ENCODE results near the gene TMEM223. TPM values are rescaled to one million over a fixed set of nuclear protein-coding genes. Genes with fewer than 3 reads are reported as not detected.
A peak's percentile ranks its signal among the peaks of the same experiment; 100 is the strongest.

Gene TMEM223
- total and polyA plus RNA-seq, 9 of the 15 experiments (the other 6 are each of a cell fraction or from before 2014, with no cell fraction given) = 5.9 to 34.5 (median 19.6) TPM

- TF ChIP-seq, protein P1, sequence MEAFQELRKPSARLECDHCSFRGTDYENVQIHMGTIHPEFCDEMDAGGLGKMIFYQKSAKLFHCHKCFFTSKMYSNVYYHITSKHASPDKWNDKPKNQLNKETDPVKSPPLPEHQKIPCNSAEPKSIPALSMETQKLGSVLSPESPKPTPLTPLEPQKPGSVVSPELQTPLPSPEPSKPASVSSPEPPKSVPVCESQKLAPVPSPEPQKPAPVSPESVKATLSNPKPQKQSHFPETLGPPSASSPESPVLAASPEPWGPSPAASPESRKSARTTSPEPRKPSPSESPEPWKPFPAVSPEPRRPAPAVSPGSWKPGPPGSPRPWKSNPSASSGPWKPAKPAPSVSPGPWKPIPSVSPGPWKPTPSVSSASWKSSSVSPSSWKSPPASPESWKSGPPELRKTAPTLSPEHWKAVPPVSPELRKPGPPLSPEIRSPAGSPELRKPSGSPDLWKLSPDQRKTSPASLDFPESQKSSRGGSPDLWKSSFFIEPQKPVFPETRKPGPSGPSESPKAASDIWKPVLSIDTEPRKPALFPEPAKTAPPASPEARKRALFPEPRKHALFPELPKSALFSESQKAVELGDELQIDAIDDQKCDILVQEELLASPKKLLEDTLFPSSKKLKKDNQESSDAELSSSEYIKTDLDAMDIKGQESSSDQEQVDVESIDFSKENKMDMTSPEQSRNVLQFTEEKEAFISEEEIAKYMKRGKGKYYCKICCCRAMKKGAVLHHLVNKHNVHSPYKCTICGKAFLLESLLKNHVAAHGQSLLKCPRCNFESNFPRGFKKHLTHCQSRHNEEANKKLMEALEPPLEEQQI (IDR thresholded peaks at IDR 0.05) = no peak
- TF ChIP-seq ZNF699 (CRISPR knock-in tag; IDR thresholded peaks at IDR 0.05; ENCODE audit: insufficient replicate concordance) = no peak
- no peak for TF ChIP-seq FOS (IDR thresholded peaks at IDR 0.05; ENCODE audit: extremely low read depth, insufficient read length)
- TF ChIP-seq MAFG (tag; conservative IDR thresholded peaks at IDR 0.05) = no peak
- peak; percentile 65 for TF ChIP-seq NEUROD1 (IDR thresholded peaks at IDR 0.05; ENCODE audit: borderline replicate concordance, low read depth, low read length, partially characterized antibody)
- TF ChIP-seq TARDBP (IDR thresholded peaks at IDR 0.05) = peak; percentile 57; the same call in 1 of the 2 replicates
- no peak for TF ChIP-seq NFXL1 (CRISPR knock-in tag; IDR thresholded peaks at IDR 0.05)
- TF ChIP-seq HDAC3 (IDR thresholded peaks at IDR 0.05; ENCODE audit: borderline replicate concordance, partially characterized antibody) = no peak
- TF ChIP-seq TCF7L2 (IDR thresholded peaks at IDR 0.05; ENCODE audit: low read depth, low read length) = no peak
- TF ChIP-seq U2AF2 (optimal IDR thresholded peaks at IDR 0.05; ENCODE audit: low read depth, low read length) = no peak
- TF ChIP-seq SRSF9 (IDR thresholded peaks at IDR 0.05; ENCODE audit: borderline replicate concordance, low read depth, low read length) = no peak
- peak; percentile 74 for TF ChIP-seq MYC (IDR thresholded peaks at IDR 0.05; ENCODE audit: low read depth, low read length)
- no peak for TF ChIP-seq MYC (CRISPR knock-in tag; IDR thresholded peaks at IDR 0.05; ENCODE audit: borderline replicate concordance, low read depth)
- TF ChIP-seq MLX (CRISPR knock-in tag; conservative IDR thresholded peaks at IDR 0.05) = peak in 1 of 2 experiments; percentile 84; a peak in 1 of 4 replicates
- TF ChIP-seq SRSF7 (optimal IDR thresholded peaks at IDR 0.05; ENCODE audit: low read depth, low read length) = no peak
- TF ChIP-seq, protein P2, sequence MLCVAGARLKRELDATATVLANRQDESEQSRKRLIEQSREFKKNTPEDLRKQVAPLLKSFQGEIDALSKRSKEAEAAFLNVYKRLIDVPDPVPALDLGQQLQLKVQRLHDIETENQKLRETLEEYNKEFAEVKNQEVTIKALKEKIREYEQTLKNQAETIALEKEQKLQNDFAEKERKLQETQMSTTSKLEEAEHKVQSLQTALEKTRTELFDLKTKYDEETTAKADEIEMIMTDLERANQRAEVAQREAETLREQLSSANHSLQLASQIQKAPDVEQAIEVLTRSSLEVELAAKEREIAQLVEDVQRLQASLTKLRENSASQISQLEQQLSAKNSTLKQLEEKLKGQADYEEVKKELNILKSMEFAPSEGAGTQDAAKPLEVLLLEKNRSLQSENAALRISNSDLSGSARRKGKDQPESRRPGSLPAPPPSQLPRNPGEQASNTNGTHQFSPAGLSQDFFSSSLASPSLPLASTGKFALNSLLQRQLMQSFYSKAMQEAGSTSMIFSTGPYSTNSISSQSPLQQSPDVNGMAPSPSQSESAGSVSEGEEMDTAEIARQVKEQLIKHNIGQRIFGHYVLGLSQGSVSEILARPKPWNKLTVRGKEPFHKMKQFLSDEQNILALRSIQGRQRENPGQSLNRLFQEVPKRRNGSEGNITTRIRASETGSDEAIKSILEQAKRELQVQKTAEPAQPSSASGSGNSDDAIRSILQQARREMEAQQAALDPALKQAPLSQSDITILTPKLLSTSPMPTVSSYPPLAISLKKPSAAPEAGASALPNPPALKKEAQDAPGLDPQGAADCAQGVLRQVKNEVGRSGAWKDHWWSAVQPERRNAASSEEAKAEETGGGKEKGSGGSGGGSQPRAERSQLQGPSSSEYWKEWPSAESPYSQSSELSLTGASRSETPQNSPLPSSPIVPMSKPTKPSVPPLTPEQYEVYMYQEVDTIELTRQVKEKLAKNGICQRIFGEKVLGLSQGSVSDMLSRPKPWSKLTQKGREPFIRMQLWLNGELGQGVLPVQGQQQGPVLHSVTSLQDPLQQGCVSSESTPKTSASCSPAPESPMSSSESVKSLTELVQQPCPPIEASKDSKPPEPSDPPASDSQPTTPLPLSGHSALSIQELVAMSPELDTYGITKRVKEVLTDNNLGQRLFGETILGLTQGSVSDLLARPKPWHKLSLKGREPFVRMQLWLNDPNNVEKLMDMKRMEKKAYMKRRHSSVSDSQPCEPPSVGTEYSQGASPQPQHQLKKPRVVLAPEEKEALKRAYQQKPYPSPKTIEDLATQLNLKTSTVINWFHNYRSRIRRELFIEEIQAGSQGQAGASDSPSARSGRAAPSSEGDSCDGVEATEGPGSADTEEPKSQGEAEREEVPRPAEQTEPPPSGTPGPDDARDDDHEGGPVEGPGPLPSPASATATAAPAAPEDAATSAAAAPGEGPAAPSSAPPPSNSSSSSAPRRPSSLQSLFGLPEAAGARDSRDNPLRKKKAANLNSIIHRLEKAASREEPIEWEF (CRISPR knock-in tag; IDR thresholded peaks at IDR 0.05) = no peak
- TF ChIP-seq ZNF24 (IDR thresholded peaks at IDR 0.05) = peak; percentile 39; the same call in 1 of the 2 replicates
- TF ChIP-seq ZNF232 (CRISPR knock-in tag; IDR thresholded peaks at IDR 0.05) = peak; percentile 91
Observed at GRCh38 chr11:62805076-62805892, 13.5 kb upstream of the TMEM223 start, which contains the start of gene NXF1 (continued).

Data from K562 (cell line).